HEK293 (cell line): ENCODE data around the gene COL5A1.

ENCODE experiments used
- ATF2 ChIP-seq: fragments of 450-650 bp; formaldehyde crosslinking; IDR thresholded peaks from 2 replicates; pipeline ENCODE4 v1.5.1; 2016; ENCODE audit warnings: missing biosample characterization, missing genetic modification characterization, low read depth
- BCL11A ChIP-seq: fragments of 450-650 bp; formaldehyde crosslinking; IDR thresholded peaks from 2 replicates; pipeline ENCODE4 v1.5.1; 2016; ENCODE audit warnings: low read depth, missing biosample characterization, missing genetic modification characterization
- CTCF ChIP-seq: fragments of 450-650 bp; formaldehyde crosslinking; IDR thresholded peaks from 2 replicates; pipeline ENCODE4 v1.5.1; 2016; ENCODE audit warnings: missing biosample characterization, missing genetic modification characterization
- KLF1 ChIP-seq: fragments of 450-650 bp; formaldehyde crosslinking; IDR thresholded peaks from 2 replicates; pipeline ENCODE4 v1.5.1; 2016; ENCODE audit warnings: missing biosample characterization, missing genetic modification characterization
- KLF7 ChIP-seq: fragments of 450-650 bp; formaldehyde crosslinking; IDR thresholded peaks from 2 replicates; pipeline ENCODE4 v1.5.1; 2016; ENCODE audit warnings: missing biosample characterization, missing genetic modification characterization, borderline replicate concordance
- TCF7L2 ChIP-seq: IDR thresholded peaks from 2 replicates; pipeline ENCODE4 v1.6.1; 2011; ENCODE audit warnings: low read depth, mild to moderate bottlenecking, inconsistent platforms, low read length, moderate library complexity, borderline replicate concordance
- ZBTB7A ChIP-seq: fragments of 450-650 bp; formaldehyde crosslinking; IDR thresholded peaks from 2 replicates; pipeline ENCODE4 v1.5.1; 2016; ENCODE audit warnings: low read depth, missing biosample characterization, missing genetic modification characterization
- ZNF112 ChIP-seq: fragments of 450-650 bp; formaldehyde crosslinking; IDR thresholded peaks from 2 replicates; pipeline ENCODE4 v1.5.0; 2017; ENCODE audit warnings: missing biosample characterization, missing genetic modification characterization
- ZNF274 ChIP-seq, 2 experiments: fragments of 200-500 bp in 1 of 2; fragments of 450-650 bp in 1 of 2; sonication (Bioruptor generic) in 1 of 2; formaldehyde crosslinking in 1 of 2; IDR thresholded peaks; 2 replicates each; pipeline versions ENCODE4 v1.5.1 to v1.6.1; 2014 to 2016; ENCODE audit warnings: borderline replicate concordance in 1 of 2, inconsistent platforms in 1 of 2, low read length in 1 of 2, missing biosample characterization in 1 of 2, missing genetic modification characterization in 1 of 2
- ZNF423 ChIP-seq: fragments of 450-650 bp; formaldehyde crosslinking; IDR thresholded peaks from 2 replicates; pipeline ENCODE4 v1.5.1; 2016; ENCODE audit warnings: missing biosample characterization, missing genetic modification characterization
- ZNF518A ChIP-seq: fragments of 450-650 bp; formaldehyde crosslinking; conservative IDR thresholded peaks from 2 replicates; pipeline ENCODE4 v1.5.1; 2016; ENCODE audit warnings: low read depth, missing biosample characterization, missing genetic modification characterization
- ZNF600 ChIP-seq: fragments of 450-650 bp; formaldehyde crosslinking; IDR thresholded peaks from 2 replicates; pipeline ENCODE4 v1.5.1; 2016; ENCODE audit warnings: missing biosample characterization, missing genetic modification characterization
- ZNF747 ChIP-seq: fragments of 450-650 bp; formaldehyde crosslinking; IDR thresholded peaks from 2 replicates; pipeline ENCODE4 v1.5.1; 2016; ENCODE audit warnings: missing biosample characterization, missing genetic modification characterization
- TF ChIP-seq, protein P1 (sequence below): fragments of 450-650 bp; formaldehyde crosslinking; IDR thresholded peaks from 2 replicates; pipeline ENCODE4 v1.5.1; 2016; ENCODE audit warnings: missing biosample characterization, missing genetic modification characterization

DNA sequence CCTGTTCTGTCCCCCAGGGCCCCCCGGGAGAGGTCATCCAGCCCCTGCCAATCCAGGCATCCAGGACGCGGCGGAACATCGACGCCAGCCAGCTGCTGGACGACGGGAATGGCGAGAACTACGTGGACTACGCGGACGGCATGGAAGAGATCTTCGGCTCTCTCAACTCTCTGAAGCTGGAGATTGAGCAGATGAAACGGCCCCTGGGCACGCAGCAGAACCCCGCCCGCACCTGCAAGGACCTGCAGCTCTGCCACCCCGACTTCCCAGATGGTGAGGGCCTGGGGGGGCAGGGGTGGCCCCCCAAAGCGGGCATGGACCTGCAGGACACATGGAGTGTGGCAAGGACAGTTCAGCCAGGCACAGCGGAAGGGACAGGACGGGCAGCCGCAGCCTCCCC lies 183.0 kb downstream of the COL5A1 start:
- TF ChIP-seq KLF1 (tag by site-specific recombination) (no peak), CTCF (tag by site-specific recombination) (no peak), ZNF112 (tag by site-specific recombination) (no peak), ATF2 (no peak), ZNF747 (tag by site-specific recombination) (no peak), ZNF518A (tag by site-specific recombination) (no peak), ZNF274 (IDR thresholded peaks at IDR 0.05; ENCODE audit: low read length) (no peak), ZNF274 (tag by site-specific recombination; IDR thresholded peaks at IDR 0.05; ENCODE audit: borderline replicate concordance) (no peak), ZBTB7A (no peak), BCL11A (tag by site-specific recombination) (no peak), KLF7 (tag by site-specific recombination) (no peak), TCF7L2 (no peak), ZNF423 (tag by site-specific recombination) (no peak), ZNF600 (tag by site-specific recombination) (no peak)
- TF ChIP-seq, protein P1, sequence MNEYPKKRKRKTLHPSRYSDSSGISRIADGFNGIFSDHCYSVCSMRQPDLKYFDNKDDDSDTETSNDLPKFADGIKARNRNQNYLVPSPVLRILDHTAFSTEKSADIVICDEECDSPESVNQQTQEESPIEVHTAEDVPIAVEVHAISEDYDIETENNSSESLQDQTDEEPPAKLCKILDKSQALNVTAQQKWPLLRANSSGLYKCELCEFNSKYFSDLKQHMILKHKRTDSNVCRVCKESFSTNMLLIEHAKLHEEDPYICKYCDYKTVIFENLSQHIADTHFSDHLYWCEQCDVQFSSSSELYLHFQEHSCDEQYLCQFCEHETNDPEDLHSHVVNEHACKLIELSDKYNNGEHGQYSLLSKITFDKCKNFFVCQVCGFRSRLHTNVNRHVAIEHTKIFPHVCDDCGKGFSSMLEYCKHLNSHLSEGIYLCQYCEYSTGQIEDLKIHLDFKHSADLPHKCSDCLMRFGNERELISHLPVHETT (tag by site-specific recombination) = no peak
